ENCODE measurements around the gene GRAP.

The GRAP gene

DNA sequence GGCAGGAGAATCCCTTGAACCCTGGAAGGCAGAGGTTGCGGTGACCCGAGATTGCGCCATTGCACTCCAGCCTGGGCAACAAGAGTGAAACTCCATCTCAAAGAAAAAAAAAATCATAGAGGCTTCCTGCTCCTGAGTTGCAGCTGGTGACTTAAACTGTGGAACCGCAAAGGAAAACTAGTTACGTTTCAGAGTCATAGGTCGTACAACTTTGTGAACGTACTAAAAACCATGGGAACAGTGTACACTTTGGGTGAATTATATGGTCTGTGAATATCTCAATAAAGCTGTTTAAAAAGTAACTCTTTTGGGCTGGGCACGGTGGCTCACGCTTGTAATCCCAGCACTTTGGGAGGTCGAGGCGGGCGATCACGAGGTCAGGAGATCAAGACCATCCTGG lies 71.2 kb downstream of the GRAP start:
- TF ChIP-seq, protein P1, sequence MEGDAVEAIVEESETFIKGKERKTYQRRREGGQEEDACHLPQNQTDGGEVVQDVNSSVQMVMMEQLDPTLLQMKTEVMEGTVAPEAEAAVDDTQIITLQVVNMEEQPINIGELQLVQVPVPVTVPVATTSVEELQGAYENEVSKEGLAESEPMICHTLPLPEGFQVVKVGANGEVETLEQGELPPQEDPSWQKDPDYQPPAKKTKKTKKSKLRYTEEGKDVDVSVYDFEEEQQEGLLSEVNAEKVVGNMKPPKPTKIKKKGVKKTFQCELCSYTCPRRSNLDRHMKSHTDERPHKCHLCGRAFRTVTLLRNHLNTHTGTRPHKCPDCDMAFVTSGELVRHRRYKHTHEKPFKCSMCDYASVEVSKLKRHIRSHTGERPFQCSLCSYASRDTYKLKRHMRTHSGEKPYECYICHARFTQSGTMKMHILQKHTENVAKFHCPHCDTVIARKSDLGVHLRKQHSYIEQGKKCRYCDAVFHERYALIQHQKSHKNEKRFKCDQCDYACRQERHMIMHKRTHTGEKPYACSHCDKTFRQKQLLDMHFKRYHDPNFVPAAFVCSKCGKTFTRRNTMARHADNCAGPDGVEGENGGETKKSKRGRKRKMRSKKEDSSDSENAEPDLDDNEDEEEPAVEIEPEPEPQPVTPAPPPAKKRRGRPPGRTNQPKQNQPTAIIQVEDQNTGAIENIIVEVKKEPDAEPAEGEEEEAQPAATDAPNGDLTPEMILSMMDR (IDR thresholded peaks at IDR 0.05; ENCODE audit: extremely low read depth, insufficient read depth, missing control alignments), result no peak
- in situ Hi-C loops (cut with MboI; ENCODE audit: low pct_unique_long_range_greater_than_20kb, low sequenced_read_pairs, unreplicated experiment), result no loop called here
- DNase-seq (ENCODE audit: low spot score), result no peak

DNA sequence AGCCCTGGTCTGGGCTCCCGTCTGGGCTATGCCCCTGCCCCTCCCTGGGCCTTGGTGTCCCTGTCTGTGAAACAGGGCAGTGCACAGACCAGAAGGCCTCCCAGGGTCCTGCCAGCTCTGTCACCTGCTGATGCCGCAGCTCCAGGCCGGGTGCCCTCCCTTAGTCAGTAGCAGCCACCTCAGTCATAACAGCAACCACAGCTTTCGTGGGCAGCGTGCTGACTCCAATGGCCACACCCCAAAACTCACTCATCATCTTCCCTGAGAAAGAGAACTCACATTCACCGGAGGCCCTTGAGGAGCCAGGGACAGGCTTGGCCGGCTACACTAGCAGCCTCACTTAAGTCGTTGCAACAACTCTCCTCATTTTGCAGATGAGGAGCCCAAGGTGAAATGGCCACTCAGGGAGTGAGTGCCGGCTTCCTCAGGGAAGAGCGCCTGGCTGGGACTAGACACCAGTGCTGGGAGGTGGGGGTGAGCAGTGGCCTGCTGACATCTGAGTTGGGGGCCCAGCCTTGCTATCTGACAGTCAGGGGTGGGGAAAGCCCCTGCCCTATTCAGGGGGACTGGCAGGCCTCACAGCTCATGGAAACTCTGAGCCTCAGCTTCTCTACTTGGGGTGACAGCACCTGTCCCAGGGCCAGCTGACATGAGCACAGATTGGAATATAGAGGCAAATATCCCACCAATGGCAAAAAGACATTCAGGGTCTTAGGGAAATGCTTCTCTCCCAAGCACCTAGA lies 72.2 kb downstream of the GRAP start:
- in situ Hi-C loops (cut with MboI; ENCODE audit: low pct_unique_long_range_greater_than_20kb, low sequenced_read_pairs, unreplicated experiment), result no loop called here
- no peak for DNase-seq (ENCODE audit: low spot score)
- TF ChIP-seq, protein P1 (IDR thresholded peaks at IDR 0.05; ENCODE audit: extremely low read depth, insufficient read depth, missing control alignments), result no peak

DNA sequence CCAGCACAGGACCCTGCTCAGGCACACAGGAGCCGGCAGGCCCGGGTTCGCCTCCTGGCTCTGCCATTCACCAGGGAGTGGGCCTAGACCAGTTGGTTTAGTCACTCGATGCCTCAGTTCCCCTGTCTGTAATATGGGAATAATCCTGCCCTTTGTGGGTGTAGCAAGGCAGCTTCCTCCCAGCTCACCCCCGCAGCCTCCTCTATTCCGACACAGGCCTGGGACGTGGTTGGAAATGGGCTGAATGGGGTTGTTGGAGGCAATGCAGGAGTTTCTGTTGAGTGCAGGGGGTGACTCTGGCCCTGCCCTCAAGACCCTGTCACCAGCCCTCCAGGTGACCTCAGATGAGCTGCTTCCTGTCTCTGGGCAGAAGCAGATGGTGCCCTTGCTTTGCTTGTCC lies 75.0 kb downstream of the GRAP start:
- no peak for DNase-seq (ENCODE audit: low spot score)
- TF ChIP-seq, protein P1 (IDR thresholded peaks at IDR 0.05; ENCODE audit: extremely low read depth, insufficient read depth, missing control alignments), result no peak
- in situ Hi-C loops (cut with MboI; ENCODE audit: low pct_unique_long_range_greater_than_20kb, low sequenced_read_pairs, unreplicated experiment), result no loop called here

Data from GM13977 (cell line).